Right lobe of liver (tissue), 4 donors: Measurements from ENCODE around the gene ULK4.

Experiments used
- POLR2A ChIP-seq: fragments of 450-650 bp; IDR thresholded peaks from one replicate; pipeline ENCODE4 v1.6.1; 2017; ENCODE audit warnings: antibody characterized with exemption, mild to moderate bottlenecking
- TF ChIP-seq, protein P1 (sequence below), 4 donors: fragments of 200-600 bp in 3 of 4; fragments of 450-650 bp in 1 of 4; IDR thresholded peaks; one replicate each; pipeline versions ENCODE4 v1.5.1 to v1.8.0; 2016 to 2022; ENCODE audit warnings: antibody characterized with exemption in 4 of 4, mild to moderate bottlenecking in 2 of 4
- donor health status: DM: no; HTN: no; CAD: no.
- donor health status: DM: no; HTN: no; CAD: no.
- donor health status: DM: no; HTN: yes; CAD: no.

DNA sequence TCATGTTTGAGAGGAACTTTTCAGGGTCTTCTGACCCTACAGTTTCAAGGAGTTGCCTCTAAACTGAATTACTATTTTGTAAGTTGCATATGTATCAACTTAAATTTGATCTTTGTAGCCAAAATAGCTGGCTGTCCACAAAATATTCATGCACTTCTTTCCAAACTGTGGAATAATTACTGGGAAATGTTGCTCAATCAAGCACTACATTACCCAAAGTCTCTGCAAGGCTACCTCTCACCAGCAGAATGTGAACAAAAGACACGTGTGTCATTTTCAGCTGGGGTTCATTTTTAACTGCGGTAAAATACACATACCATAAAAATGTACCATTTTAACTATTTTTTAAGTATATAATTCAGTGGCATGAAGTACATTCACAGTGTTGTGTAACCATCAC lies 442.2 kb downstream of the ULK4 start:
- TF ChIP-seq, protein P1, sequence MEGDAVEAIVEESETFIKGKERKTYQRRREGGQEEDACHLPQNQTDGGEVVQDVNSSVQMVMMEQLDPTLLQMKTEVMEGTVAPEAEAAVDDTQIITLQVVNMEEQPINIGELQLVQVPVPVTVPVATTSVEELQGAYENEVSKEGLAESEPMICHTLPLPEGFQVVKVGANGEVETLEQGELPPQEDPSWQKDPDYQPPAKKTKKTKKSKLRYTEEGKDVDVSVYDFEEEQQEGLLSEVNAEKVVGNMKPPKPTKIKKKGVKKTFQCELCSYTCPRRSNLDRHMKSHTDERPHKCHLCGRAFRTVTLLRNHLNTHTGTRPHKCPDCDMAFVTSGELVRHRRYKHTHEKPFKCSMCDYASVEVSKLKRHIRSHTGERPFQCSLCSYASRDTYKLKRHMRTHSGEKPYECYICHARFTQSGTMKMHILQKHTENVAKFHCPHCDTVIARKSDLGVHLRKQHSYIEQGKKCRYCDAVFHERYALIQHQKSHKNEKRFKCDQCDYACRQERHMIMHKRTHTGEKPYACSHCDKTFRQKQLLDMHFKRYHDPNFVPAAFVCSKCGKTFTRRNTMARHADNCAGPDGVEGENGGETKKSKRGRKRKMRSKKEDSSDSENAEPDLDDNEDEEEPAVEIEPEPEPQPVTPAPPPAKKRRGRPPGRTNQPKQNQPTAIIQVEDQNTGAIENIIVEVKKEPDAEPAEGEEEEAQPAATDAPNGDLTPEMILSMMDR (IDR thresholded peaks at IDR 0.05) = no peak
- no peak for TF ChIP-seq POLR2A
